Mesendoderm (in vitro differentiated cells): ENCODE data around the gene FGD4. TPM values are rescaled to one million over a fixed set of nuclear protein-coding genes. Genes with fewer than 3 reads are reported as not detected.

Experiments
- DNase-seq: peaks from one replicate; pipeline ENCODE4 v3.0.0; 2013
- H2AK5ac ChIP-seq: 2 replicates; pipeline ENCODE4 v1.6.1; 2013; ENCODE audit warnings: low read length, inconsistent platforms
- H2BK120ac ChIP-seq: 2 replicates; pipeline ENCODE4 v1.6.1; 2013; ENCODE audit warnings: low read depth, mild to moderate bottlenecking, low read length, moderate library complexity, mixed read lengths
- H2BK15ac ChIP-seq: replicated peaks from 2 replicates; pipeline ENCODE4 v1.6.1; 2013; ENCODE audit warnings: low read depth, mild to moderate bottlenecking, moderate library complexity
- H2BK5ac ChIP-seq: 2 replicates; pipeline ENCODE4 v1.6.1; 2013; ENCODE audit warnings: low read length, inconsistent platforms
- H3K18ac ChIP-seq: 2 replicates; pipeline ENCODE4 v1.6.1; 2013; ENCODE audit warnings: mild to moderate bottlenecking, low read length, mixed read lengths
- H3K23ac ChIP-seq: one replicate; pipeline ENCODE4 v1.6.1; 2013; ENCODE audit warnings: low read length
- H3K27ac ChIP-seq: 2 replicates; pipeline ENCODE4 v1.5.1; 2013; ENCODE audit warnings: low read depth, mild to moderate bottlenecking, inconsistent platforms, low read length, moderate library complexity
- H3K27me3 ChIP-seq: 2 replicates; pipeline ENCODE4 v1.6.1; 2013; ENCODE audit warnings: low read length, control low read depth, mild to moderate bottlenecking, inconsistent platforms; ENCODE audit not compliant: insufficient read depth, poor library complexity
- H3K36me3 ChIP-seq: 2 replicates; pipeline ENCODE4 v1.6.1; 2013; ENCODE audit warnings: low read length, inconsistent platforms; ENCODE audit not compliant: control insufficient read depth, insufficient read depth
- H3K4ac ChIP-seq: one replicate; pipeline ENCODE4 v1.6.1; 2013; ENCODE audit warnings: low read depth, mild to moderate bottlenecking, low read length, moderate library complexity
- H3K4me1 ChIP-seq: 2 replicates; pipeline ENCODE4 v1.6.1; 2013; ENCODE audit warnings: low read depth, low read length, inconsistent platforms; ENCODE audit not compliant: control insufficient read depth
- H3K4me2 ChIP-seq: 2 replicates; pipeline ENCODE4 v1.6.1; 2013; ENCODE audit warnings: low read length
- H3K4me3 ChIP-seq: 2 replicates; pipeline ENCODE4 v1.5.1; 2013; ENCODE audit warnings: mild to moderate bottlenecking, low read length
- H3K56ac ChIP-seq: one replicate; pipeline ENCODE4 v1.6.1; 2013; ENCODE audit warnings: low read length
- H3K79me1 ChIP-seq: 2 replicates; pipeline ENCODE4 v1.6.1; 2013; ENCODE audit warnings: low read length, inconsistent platforms
- H3K79me2 ChIP-seq: 2 replicates; pipeline ENCODE4 v1.6.1; 2013; ENCODE audit warnings: mild to moderate bottlenecking, low read length; ENCODE audit not compliant: control insufficient read depth, insufficient read depth
- H3K9ac ChIP-seq: 2 replicates; pipeline ENCODE4 v1.6.1; 2013; ENCODE audit warnings: low read length, inconsistent platforms
- H4K5ac ChIP-seq: one replicate; pipeline ENCODE4 v1.6.1; 2013; ENCODE audit warnings: low read length
- H4K8ac ChIP-seq: one replicate; pipeline ENCODE4 v1.6.1; 2013; ENCODE audit warnings: low read depth, mild to moderate bottlenecking, control low read depth, low read length, moderate library complexity
- WGBS: extraction: QIAGEN DNeasy Blood & Tissue Kit; methylation state at CpG from one replicate; pipeline ENCODE4 v1.1.7; 2013; ENCODE audit warnings: low lambda C conversion rate, missing lambda C conversion rate; ENCODE audit not compliant: insufficient coverage; ENCODE audit errors: extremely low coverage; 5-methylcytosine and 5-hydroxymethylcytosine counted together
- polyA plus RNA-seq, 2 experiments: library from polyadenylated mRNA; stranded (reverse); fragments of 200-250 nt; gene quantifications; one replicate each; pipeline ENCODE4 v1.2.3, GENCODE V29; 2013

FGD4 gene
- 8.2 TPM for polyA plus RNA-seq (2013, experiment 1 of 2)
- 9.0 TPM for polyA plus RNA-seq (2013, experiment 2 of 2)

GRCh38 chr12:32399370-32400113 is at the start of gene FGD4:
TSS of gene FGD4 (plus strand) at chr12:32399558.
- no peak within 1 kb of the TSS for H4K5ac ChIP-seq
- H3K27me3 ChIP-seq = no peaks in the 10 kb centered on the region
- H3K4me3 ChIP-seq = peak within 1 kb of the TSS; percentile 78
- peak within 1 kb of the TSS; percentile 96 for H3K4me2 ChIP-seq
- no peaks in the 10 kb centered on the region for H3K36me3 ChIP-seq
- no peak within 1 kb of the TSS for H2AK5ac ChIP-seq
- peaks cover 26% of the 10 kb centered on the region for H3K79me2 ChIP-seq
- peak; percentile 96 for DNase-seq
- H2BK120ac ChIP-seq = peak within 1 kb of the TSS; percentile 5
- H3K4ac ChIP-seq = peak within 1 kb of the TSS; percentile 44
- peak within 1 kb of the TSS; percentile 94 for H3K56ac ChIP-seq
- H3K79me1 ChIP-seq = no peaks in the 10 kb centered on the region
- no peak within 1 kb of the TSS for H4K8ac ChIP-seq
- no CpG with 5 or more reads among the region's 82 CpGs for WGBS
- H3K27ac ChIP-seq = peak within 1 kb of the TSS; percentile 91
- H2BK5ac ChIP-seq = peak within 1 kb of the TSS; percentile 78
- H3K4me1 ChIP-seq = no peaks in the 10 kb centered on the region
- H3K9ac ChIP-seq = peak within 1 kb of the TSS; percentile 86
- H3K18ac ChIP-seq = peak within 1 kb of the TSS; percentile 69
- no peak within 1 kb of the TSS for H3K23ac ChIP-seq
- H2BK15ac ChIP-seq = no peak within 1 kb of the TSS

- Histone ChIP-seq H3K4me2 (no peak overlapping the region), H3K4me3 (no peak overlapping the region), H2BK5ac (no peak overlapping the region), H3K36me3 (no peaks in the 10 kb centered on the region), H4K8ac (no peak overlapping the region), H3K27ac (no peak overlapping the region), H3K27me3 (no peaks in the 10 kb centered on the region), H3K18ac (no peak overlapping the region), H2BK120ac (no peak overlapping the region), H3K79me1 (no peaks in the 10 kb centered on the region), H3K23ac (no peak overlapping the region), H3K4me1 (no peaks in the 10 kb centered on the region), H2AK5ac (no peak overlapping the region), H3K9ac (no peak overlapping the region), H3K79me2 (no peaks in the 10 kb centered on the region), H3K56ac (no peak overlapping the region), H2BK15ac (no peak overlapping the region), H3K4ac (no peak overlapping the region), H4K5ac (no peak overlapping the region)
- no peak for DNase-seq
- WGBS = no CpG with 5 or more reads among the region's 1 CpG
Observed at GRCh38 chr12:32353540-32353939, 45.8 kb upstream of the FGD4 start.

DNA sequence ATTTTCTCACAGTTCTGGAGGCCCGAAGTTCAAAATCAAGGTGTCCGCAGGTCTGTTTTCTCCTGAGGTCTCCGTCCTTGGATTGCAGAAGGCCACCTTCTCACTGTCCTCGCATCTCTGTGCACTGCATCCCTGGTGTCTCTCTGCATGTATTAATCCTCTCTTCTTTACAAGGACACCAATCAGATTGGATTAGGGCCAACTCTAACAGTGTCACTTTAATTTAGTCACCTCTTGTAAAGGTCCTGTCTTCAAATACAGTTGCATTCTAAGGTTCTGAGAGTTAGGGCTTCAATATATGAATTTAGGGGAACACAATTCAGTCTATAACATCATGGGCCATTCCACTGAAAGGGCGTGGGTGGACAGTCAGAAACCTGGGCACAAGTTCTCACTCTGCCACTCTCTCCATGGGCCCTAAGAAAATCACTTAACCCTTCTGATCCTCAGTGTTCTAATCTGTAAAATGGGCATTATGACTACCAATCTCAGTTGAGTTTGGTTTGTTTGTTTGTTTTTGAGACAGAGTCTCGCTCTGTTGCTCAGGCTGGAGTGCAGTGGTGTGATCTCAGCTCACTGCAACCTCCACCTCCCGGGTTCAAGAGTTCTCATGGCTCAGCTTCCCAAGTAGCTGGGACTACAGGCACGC is 41.6 kb upstream of the FGD4 start:
- Histone ChIP-seq H3K27me3 (no peaks in the 10 kb centered on the region), H4K8ac (no peak overlapping the region), H4K5ac (no peak overlapping the region), H3K4ac (no peak overlapping the region), H3K56ac (no peak overlapping the region), H3K79me2 (no peaks in the 10 kb centered on the region), H3K79me1 (no peaks in the 10 kb centered on the region), H3K18ac (no peak overlapping the region), H3K23ac (no peak overlapping the region), H3K36me3 (no peaks in the 10 kb centered on the region), H3K27ac (no peak overlapping the region), H3K4me2 (no peak overlapping the region), H3K9ac (no peak overlapping the region), H3K4me3 (no peak overlapping the region), H2BK15ac (no peak overlapping the region), H2BK120ac (no peak overlapping the region), H2AK5ac (no peak overlapping the region), H3K4me1 (no peaks in the 10 kb centered on the region), H2BK5ac (no peak overlapping the region)
- no peak for DNase-seq
- WGBS = no CpG with 5 or more reads among the region's 8 CpGs

DNA sequence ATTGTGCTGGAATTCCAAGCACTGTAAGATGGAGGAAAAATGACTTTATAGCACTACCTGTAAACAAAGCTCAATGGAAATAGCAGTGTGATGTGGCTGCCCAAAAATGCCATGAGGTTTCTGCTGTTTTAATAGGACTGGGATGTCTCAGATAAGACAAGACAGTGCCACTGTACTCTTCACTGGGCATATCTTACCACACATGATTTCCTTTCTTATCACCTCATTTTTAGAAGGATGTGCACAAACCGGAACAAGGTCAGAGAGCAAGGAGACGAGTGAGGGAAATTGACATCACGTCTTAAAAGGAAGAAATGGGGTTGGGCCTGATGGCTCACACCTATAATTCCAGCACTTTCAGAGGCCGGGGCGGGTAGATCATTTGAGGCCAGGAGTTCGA is 38.4 kb upstream of the FGD4 start:
- Histone ChIP-seq H3K4me3 (no peak overlapping the region), H3K9ac (no peak overlapping the region), H3K27me3 (no peaks in the 10 kb centered on the region), H3K4ac (no peak overlapping the region), H3K56ac (no peak overlapping the region), H2AK5ac (no peak overlapping the region), H2BK5ac (no peak overlapping the region), H4K8ac (no peak overlapping the region), H3K23ac (no peak overlapping the region), H3K4me1 (no peaks in the 10 kb centered on the region), H3K4me2 (no peak overlapping the region), H3K18ac (no peak overlapping the region), H2BK120ac (no peak overlapping the region), H3K79me1 (no peaks in the 10 kb centered on the region), H3K36me3 (no peaks in the 10 kb centered on the region), H3K27ac (no peak overlapping the region), H3K79me2 (no peaks in the 10 kb centered on the region), H2BK15ac (no peak overlapping the region), H4K5ac (no peak overlapping the region)
- WGBS = no CpG with 5 or more reads among the region's 6 CpGs
- DNase-seq = no peak

GRCh38 chr12:32362892-32363291 is 36.5 kb upstream of the FGD4 start:
- no peak overlapping the region for H2BK5ac ChIP-seq
- DNase-seq = no peak
- H4K8ac ChIP-seq = no peak overlapping the region
- no peak overlapping the region for H2BK15ac ChIP-seq
- H3K18ac ChIP-seq = no peak overlapping the region
- no peak overlapping the region for H3K23ac ChIP-seq
- no peak overlapping the region for H3K56ac ChIP-seq
- H3K79me2 ChIP-seq = no peaks in the 10 kb centered on the region
- H3K9ac ChIP-seq = no peak overlapping the region
- H3K4me1 ChIP-seq = no peaks in the 10 kb centered on the region
- H3K27me3 ChIP-seq = no peaks in the 10 kb centered on the region
- H2AK5ac ChIP-seq = no peak overlapping the region
- H2BK120ac ChIP-seq = no peak overlapping the region
- no peaks in the 10 kb centered on the region for H3K79me1 ChIP-seq
- H3K4ac ChIP-seq = no peak overlapping the region
- no peak overlapping the region for H4K5ac ChIP-seq
- no peak overlapping the region for H3K4me3 ChIP-seq
- no peaks in the 10 kb centered on the region for H3K36me3 ChIP-seq
- no peak overlapping the region for H3K4me2 ChIP-seq
- WGBS = no CpG with 5 or more reads among the region's 3 CpGs
- H3K27ac ChIP-seq = no peak overlapping the region
